Measurements from ENCODE around the gene ENGASE. TPM values are rescaled to one million over a fixed set of nuclear protein-coding genes. Genes with fewer than 3 reads are reported as not detected.
"Not testable (repeated sequence)": the region's sequence is repeated elsewhere in the genome, so short reads cannot be mapped to it uniquely, and the experiment has no call there.

Gene ENGASE
- total RNA-seq, 2 donors from 2014 or later, result 53.4 to 111 TPM

GRCh38 chr17:79071161-79071740, 3.4 kb upstream of the ENGASE start:
- H3K9me3 ChIP-seq, result no peaks in the 10 kb centered on the region
- no peak for DNase-seq
- peaks cover 13% of the 10 kb centered on the region for H3K4me1 ChIP-seq
- no peak overlapping the region for H3K9ac ChIP-seq (ENCODE audit: low read depth in 2 of 2, low read length in 2 of 2)
- no peaks in the 10 kb centered on the region for H3K27me3 ChIP-seq
- H3K4me3 ChIP-seq, result no peak overlapping the region
- no peak overlapping the region for H3K27ac ChIP-seq
- H3K36me3 ChIP-seq, result no peaks in the 10 kb centered on the region
- intact Hi-C loops (cut with DNase I), result no loop called here
- TF ChIP-seq CTCF (IDR thresholded peaks at IDR 0.05), result no peak

GRCh38 chr17:79072544-79072943, 2.1 kb upstream of the ENGASE start:
- Histone ChIP-seq H3K9ac (ENCODE audit: low read depth in 2 of 2, low read length in 2 of 2) (peak overlapping the region in 1 of 2 donors; percentile 37), H3K27me3 (no peaks in the 10 kb centered on the region), H3K36me3 (no peaks in the 10 kb centered on the region), H3K9me3 (no peaks in the 10 kb centered on the region), H3K27ac (peak overlapping the region; percentile 93), H3K4me1 (peaks cover 16% of the 10 kb centered on the region), H3K4me3 (no peak overlapping the region)
- no peak for TF ChIP-seq CTCF (IDR thresholded peaks at IDR 0.05)
- DNase-seq, result no peak
- intact Hi-C loops (cut with DNase I), result no loop called here

GRCh38 chr17:79073016-79073705, 1.5 kb upstream of the ENGASE start:
- peak overlapping the region; percentile 93 for H3K27ac ChIP-seq
- peaks cover 16% of the 10 kb centered on the region for H3K4me1 ChIP-seq
- no peaks in the 10 kb centered on the region for H3K36me3 ChIP-seq
- H3K9ac ChIP-seq (ENCODE audit: low read depth in 2 of 2, low read length in 2 of 2), result peak overlapping the region in 1 of 2 donors; percentile 53
- no peak for TF ChIP-seq CTCF (IDR thresholded peaks at IDR 0.05)
- intact Hi-C loops (cut with DNase I), result no loop called here
- no peaks in the 10 kb centered on the region for H3K27me3 ChIP-seq
- DNase-seq, result no peak
- no peaks in the 10 kb centered on the region for H3K9me3 ChIP-seq
- no peak overlapping the region for H3K4me3 ChIP-seq

- no peak overlapping the region for H3K4me3 ChIP-seq
- intact Hi-C loops (cut with DNase I), result no loop called here
- H3K4me1 ChIP-seq, result peaks cover 16% of the 10 kb centered on the region
Observed at GRCh38 chr17:79073706-79074088, 927 bp upstream of the ENGASE start.

GRCh38 chr17:79074121-79074648, 439 bp upstream of the ENGASE start:
- DNase-seq, H3K4me3 ChIP-seq: not testable (repeated sequence)
- peak overlapping the region; percentile 93 for H3K27ac ChIP-seq

More at GRCh38 chr17:79073706-79074088, 927 bp upstream of the ENGASE start:
- peak overlapping the region; percentile 93 for H3K27ac ChIP-seq
- no peaks in the 10 kb centered on the region for H3K9me3 ChIP-seq
- no peaks in the 10 kb centered on the region for H3K27me3 ChIP-seq
- no peaks in the 10 kb centered on the region for H3K36me3 ChIP-seq
- no peak for TF ChIP-seq CTCF (IDR thresholded peaks at IDR 0.05)
- peak; percentile 83 for DNase-seq
- H3K9ac ChIP-seq (ENCODE audit: low read depth in 2 of 2, low read length in 2 of 2), result peak overlapping the region in 1 of 2 donors; percentile 53

GRCh38 chr17:79075446-79075750, 774 bp downstream of the ENGASE start:
- peak overlapping the region; percentile 82 for H3K27ac ChIP-seq
- intact Hi-C loops (cut with DNase I), result no loop called here
- H3K4me3 ChIP-seq, result peak overlapping the region; percentile 93
- peaks cover 16% of the 10 kb centered on the region for H3K4me1 ChIP-seq
- no peaks in the 10 kb centered on the region for H3K9me3 ChIP-seq
- H3K27me3 ChIP-seq, result no peaks in the 10 kb centered on the region
- peak overlapping the region; percentile 83 to 92 for H3K9ac ChIP-seq (ENCODE audit: low read depth in 2 of 2, low read length in 2 of 2)
- no peak for DNase-seq
- H3K36me3 ChIP-seq, result no peaks in the 10 kb centered on the region
- no peak for TF ChIP-seq CTCF (IDR thresholded peaks at IDR 0.05)

More at GRCh38 chr17:79074121-79074648, 439 bp upstream of the ENGASE start:
- intact Hi-C loops (cut with DNase I); H3K36me3 ChIP-seq; H3K9me3 ChIP-seq; H3K27me3 ChIP-seq: not testable (repeated sequence)
- peaks cover 16% of the 10 kb centered on the region for H3K4me1 ChIP-seq
- peak overlapping the region in 1 of 2 donors; percentile 53 for H3K9ac ChIP-seq (ENCODE audit: low read depth in 2 of 2, low read length in 2 of 2)

Data from colonic mucosa (tissue), 4 donors.